DMS153 (cell line): ENCODE results near the gene C2CD5.
"Not testable (repeated sequence)": the region's sequence is repeated elsewhere in the genome, so short reads cannot be mapped to it uniquely, and the experiment has no call there.

Experiments used
- DNase-seq: peaks from one replicate; lab custom pipeline; 2025; lab: John Stamatoyannopoulos, UW

The C2CD5 gene

DNA sequence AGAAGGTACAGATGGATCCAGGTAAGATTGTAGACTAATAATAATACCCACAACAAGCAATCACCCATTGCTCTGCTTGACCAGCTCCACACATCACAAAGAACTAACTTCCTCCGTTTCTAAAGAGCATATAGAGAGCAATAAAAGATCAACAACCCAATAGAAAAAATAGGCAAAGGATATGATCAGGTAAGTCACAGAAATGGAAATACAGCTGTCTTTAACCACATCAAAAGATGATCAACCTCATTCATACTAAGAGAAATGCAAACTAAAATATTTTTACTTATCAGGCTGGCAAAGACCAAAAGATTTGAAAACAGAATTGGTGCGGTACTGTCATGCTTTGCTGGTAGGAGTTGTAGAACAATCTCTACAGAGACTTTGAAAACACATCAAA lies 8.9 kb downstream of the C2CD5 start:
- no peak for DNase-seq

GRCh38 chr12:22535038-22535437 lies 9.3 kb downstream of the C2CD5 start:
- no peak for DNase-seq

DNA sequence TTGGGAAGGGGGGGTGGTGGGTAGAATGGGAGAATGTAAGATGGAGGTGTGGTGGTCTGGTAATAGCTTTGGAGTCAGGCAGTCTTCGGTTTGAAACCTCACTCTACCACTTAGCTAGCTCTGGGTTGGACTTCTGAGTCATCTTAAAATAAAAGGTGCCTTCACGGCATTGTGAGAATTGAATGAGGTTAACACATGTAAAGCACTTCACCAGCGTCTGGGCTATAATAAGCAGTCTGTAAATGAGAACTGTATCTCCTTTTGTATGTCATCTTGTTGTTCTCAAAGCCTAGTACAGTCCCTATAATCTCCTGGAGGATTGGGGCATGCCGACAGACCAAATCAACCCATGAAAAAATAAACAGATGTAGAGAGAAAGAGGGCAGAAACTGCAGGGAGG lies 11.2 kb downstream of the C2CD5 start:
- DNase-seq = no peak

DNA sequence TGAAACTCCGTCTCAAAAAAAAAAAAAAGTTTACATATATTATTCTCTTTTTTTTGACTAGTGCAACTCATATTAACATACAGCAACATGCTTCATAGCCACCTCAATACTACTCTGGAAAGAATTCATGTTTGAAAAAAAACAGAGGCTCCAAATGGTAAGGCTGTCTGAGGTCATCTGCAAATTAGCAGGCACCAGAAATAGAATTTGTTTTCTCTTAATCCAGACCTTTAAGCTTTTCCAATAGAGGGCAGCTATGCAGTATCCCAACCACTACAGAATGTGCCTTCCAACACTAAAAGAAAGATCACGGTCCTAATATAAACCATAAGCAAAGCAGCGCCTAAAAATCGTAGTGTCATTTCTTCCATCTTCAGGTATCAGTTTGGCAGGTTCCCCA lies 12.0 kb downstream of the C2CD5 start:
- no peak for DNase-seq

- no peak for DNase-seq
These were observed 13.1 kb downstream of the C2CD5 start for GRCh38 chr12:22531205-22531604.

DNA sequence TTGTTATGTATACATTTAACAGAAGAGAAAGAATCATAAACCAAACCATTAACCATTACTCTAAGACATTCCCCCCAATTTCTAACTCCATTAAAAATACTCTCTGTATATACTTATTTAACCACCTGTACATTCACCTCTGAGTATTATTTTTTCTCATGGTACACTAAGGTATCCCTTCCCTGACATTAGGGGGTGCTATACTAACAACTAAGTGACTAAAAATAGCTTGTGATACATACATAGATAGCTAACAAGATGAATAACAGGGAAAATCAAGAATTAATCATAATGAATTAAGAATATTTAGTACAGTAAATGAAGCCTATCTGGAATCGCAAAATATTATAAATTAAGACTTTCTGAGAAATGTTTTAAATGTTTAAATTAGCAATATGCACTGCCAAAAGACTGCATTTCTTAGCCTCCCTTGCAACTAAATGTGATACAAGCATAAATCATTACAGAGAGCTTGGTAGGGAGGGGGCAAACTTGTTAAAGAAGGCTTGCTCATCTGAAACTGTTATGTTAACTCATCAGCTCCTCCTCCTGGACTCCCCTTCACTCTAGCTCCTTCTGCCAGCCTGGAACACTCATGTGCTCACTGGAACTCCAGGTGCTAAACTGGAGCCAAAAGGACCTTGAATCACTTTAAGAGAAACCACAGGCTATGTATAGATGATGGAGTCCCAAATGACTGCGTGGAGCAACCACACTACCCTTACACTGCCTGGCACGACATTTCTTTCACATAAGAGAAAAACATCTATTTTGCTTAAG lies 14.9 kb downstream of the C2CD5 start:
- peak; percentile 16 for DNase-seq

- no peak for DNase-seq
These were observed 16.3 kb downstream of the C2CD5 start for GRCh38 chr12:22527999-22528398.

GRCh38 chr12:22526836-22527235 lies 17.5 kb downstream of the C2CD5 start:
- DNase-seq = no peak

DNA sequence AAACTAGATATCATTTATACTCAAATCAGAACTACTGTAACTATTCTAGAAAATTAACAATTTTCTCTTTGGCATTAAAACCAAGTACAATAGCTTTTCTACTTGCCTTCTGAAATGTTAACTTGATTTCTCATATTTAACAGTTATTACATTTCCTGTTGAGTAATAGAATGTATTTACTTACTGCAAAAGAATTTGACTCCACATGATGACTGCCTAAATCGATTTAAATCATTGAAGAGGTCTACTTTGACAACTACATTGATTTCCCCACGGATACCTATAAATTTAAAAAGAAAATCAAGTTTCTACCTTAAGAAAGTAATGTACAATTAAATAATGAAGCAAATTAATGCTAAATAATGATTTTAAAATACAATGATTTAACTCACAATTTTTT lies 18.9 kb downstream of the C2CD5 start:
- no peak for DNase-seq

DNA sequence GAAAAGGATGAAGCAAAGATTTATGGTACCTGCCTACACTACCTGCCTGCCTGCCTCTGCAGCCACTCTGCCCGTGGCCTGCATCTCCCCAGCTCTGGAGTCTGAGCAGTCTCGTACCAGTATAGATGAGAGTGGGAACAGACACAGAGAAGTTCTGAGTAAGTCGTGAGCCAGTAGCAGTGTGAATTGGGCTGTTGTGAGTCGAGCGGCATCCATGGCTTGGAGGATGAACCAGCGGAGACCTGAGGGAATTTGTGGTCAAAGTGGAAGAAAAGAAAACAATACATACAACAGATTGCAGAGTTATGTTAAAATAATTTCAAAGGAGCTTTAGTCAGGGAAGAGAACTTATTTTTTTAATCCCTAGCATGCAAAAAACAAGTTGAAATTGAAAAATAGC lies 25.3 kb downstream of the C2CD5 start:
- no peak for DNase-seq

DNA sequence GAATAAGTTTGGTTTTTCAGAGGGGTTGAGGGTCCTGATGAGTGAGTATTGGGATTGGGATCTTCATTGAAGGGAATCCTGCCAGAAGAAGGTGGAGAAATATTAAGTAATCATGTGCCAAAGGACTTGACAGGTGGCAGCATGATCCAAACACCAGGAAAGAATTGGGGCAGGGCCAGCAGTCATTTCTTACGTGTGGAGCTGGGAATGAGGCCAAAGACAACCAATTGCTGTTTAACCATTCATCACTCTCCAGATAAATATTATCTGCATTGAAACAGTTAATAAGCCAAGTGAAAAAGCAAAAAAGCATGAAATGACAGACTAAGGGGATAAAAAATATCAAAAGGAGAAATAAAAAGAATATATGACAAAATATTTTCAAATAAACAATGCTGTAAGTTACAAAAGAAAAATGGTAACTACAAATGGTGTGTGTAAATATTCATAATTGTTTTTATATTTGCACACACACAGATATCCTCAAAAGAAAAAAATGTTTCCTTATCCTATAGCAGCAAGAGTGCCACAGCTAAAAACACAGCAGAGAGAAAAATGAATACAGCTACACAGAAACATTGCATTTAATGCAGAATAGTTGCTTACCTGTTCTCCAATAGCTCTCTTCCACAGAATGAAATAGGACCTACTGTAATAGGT lies 26.2 kb downstream of the C2CD5 start:
- peak; percentile 13 for DNase-seq

GRCh38 chr12:22514875-22515274 lies 29.5 kb downstream of the C2CD5 start:
- no peak for DNase-seq

DNA sequence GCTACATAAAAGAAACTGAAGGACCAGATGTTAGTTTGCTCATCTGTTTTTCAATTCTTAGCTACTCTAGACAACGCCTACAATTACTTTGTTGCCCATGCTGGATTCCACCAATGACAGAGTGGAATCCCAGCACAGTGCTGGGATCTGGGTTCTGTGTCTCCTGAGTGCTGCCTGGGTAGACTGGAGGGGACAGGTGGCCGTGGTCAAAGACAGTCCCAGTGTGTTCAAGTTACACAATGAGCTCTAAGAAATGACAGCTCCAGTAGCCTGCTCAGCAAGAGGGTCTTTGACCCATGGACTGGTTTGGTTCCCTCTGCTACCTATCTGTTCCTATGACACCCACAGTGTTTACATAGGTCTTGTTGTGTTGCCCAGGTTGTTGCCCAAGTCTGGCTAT lies 38.5 kb downstream of the C2CD5 start:
- DNase-seq = no peak

- no peak for DNase-seq
These were observed 44.2 kb downstream of the C2CD5 start for GRCh38 chr12:22500100-22500499.

DNA sequence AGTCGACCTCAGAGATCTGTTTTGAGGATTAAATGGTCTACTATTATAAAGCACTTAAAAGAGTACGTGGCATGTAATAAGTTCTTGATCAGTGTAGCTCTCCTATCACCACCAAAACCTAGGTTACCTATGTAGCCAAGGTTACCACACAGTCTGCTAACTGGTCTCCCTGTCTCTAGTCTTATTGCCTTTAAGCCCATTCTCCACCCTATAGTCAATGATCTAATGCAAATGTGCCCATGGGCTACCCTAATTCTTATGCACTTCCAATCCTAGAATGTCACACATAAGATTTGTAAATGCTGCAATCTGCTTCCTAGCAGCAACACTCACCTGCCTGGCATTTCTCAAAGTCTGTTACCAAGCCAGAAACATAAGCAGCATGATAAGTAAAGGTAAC lies 44.9 kb downstream of the C2CD5 start:
- no peak for DNase-seq

- DNase-seq = no peak
These were observed 50.0 kb downstream of the C2CD5 start for GRCh38 chr12:22494319-22494718.

- DNase-seq = no peak
These were observed 53.3 kb downstream of the C2CD5 start for GRCh38 chr12:22491034-22491433.

- DNase-seq = no peak
These were observed 55.9 kb downstream of the C2CD5 start for GRCh38 chr12:22488478-22488877.

- not testable (repeated sequence) for DNase-seq
These were observed 56.7 kb downstream of the C2CD5 start for GRCh38 chr12:22487683-22488082.

- no peak for DNase-seq
These were observed 62.7 kb downstream of the C2CD5 start for GRCh38 chr12:22481547-22482104.

GRCh38 chr12:22480814-22481213 lies 63.5 kb downstream of the C2CD5 start:
- DNase-seq = not testable (repeated sequence)

GRCh38 chr12:22480016-22480415 lies 64.3 kb downstream of the C2CD5 start:
- no peak for DNase-seq

DNA sequence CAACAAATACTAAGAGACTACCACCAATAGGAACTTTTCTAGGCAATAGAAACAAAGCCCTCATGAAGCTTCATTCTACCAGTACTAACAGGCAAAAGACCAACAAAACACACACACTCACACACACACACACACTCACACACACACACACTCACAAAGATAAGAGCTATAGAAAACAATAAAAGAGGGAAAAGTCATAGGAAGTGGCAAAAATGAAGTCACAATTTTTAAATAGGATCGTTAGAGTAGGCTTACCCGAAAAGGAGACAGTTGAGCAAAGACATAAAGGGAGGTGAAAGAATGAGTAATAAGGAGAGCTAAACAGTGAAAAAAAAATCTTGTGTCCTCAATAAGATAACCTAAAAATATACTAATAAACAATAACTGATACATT lies 66.5 kb downstream of the C2CD5 start:
- no peak for DNase-seq
